NCI-H446 treated with DMSO at 0.1 percent for 48 hours (cell line): ENCODE measurements around the gene PSMB1.

Experiments used
- DNase-seq: peaks from one replicate; lab custom pipeline; 2025; lab: John Stamatoyannopoulos, UW

Gene PSMB1

DNA sequence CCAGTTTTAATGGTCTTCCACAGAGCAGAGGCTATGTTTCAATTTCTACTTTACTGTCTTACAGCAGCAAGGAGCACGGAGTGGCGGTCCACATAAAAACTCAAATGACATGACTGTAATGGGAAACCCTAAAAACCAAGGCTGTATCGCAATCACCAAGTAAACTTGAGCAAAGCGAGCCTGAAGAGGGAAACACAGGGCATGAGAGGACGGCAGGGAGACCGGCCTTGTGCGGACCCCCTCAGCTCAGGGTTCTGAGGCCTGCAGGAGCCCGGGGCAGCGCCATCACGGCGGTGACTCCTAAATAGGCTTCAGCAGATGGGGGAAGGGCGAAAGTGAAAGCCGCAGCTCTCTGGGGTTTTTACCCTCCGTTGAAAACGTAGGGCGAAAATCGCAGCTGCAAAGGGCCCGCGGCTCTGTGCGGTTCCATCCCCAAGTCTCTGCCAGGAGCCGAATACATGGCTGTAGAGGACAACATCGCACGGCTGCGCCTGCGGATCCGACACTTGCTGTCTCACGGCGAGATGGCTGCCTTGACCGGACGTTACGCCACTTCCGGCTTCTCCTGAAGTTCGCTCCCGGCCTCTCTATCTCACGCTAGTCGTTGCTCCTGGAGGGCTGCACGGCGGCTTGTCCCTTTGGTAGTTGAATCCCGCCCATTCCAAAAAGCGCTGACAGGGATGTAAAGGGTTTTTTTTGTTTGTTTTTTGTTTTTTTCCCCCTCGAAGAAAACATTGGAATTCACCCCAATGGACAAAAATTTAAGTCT lies at the start of gene PSMB1:
TSS of gene PSMB1 (minus strand) at position 543 of the 769 bp plus-strand sequence. CDS start at position 478, 65 bp downstream.
- DNase-seq = peak; percentile 77

GRCh38 chr6:170597278-170597677 lies 44.2 kb upstream of the PSMB1 start:
- DNase-seq = no peak

DNA sequence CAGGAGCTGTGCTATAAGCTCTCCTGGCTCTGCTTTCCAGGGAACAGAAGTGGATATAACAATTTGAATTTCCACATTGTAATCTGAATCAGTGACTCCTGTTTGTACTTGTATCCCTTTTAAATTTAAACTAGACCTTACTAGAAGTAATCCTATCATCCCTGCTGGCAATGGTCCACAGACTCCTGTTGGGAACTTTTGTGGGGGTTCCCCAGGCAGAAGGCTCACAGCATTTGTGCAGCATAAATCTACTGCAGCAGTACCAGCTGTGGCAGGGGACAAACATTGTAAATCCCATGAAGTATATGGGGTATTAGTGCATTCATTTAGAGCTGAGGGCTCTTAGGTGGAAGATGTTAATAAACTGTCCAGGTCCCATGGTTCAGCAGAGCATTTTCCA lies 43.3 kb upstream of the PSMB1 start:
- DNase-seq = no peak

- no peak for DNase-seq
These were observed 37.6 kb upstream of the PSMB1 start for GRCh38 chr6:170590725-170591124.

GRCh38 chr6:170584954-170585498 lies 31.9 kb upstream of the PSMB1 start:
- no peak for DNase-seq

GRCh38 chr6:170584181-170584953 lies 31.3 kb upstream of the PSMB1 start, which contains the start of gene PDCD2:
Gene PDCD2, minus strand, starts transcription at chr6:170584637. Its CDS starts 56 bp downstream, at chr6:170584581.
- DNase-seq = peak; percentile 75

GRCh38 chr6:170583756-170584180 lies 30.7 kb upstream of the PSMB1 start:
- DNase-seq = no peak

DNA sequence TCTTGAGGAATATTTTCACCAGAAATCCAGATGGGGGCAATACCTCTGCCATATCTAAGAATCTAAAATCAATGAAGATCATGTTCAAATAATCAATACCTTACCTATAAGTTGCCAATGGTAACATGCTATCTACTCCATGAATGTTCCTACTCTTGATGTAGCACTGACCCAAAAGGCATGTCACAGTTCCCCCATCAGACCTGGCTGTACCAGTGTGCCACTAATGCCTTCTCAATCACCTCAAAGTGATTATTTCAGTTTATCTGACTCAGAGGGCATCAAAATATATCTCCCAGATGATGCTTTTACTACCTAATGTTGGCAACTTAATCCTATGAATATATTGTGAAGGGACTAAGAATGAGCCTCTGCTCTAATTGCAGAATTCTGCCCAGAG lies 25.8 kb upstream of the PSMB1 start:
- DNase-seq = no peak

DNA sequence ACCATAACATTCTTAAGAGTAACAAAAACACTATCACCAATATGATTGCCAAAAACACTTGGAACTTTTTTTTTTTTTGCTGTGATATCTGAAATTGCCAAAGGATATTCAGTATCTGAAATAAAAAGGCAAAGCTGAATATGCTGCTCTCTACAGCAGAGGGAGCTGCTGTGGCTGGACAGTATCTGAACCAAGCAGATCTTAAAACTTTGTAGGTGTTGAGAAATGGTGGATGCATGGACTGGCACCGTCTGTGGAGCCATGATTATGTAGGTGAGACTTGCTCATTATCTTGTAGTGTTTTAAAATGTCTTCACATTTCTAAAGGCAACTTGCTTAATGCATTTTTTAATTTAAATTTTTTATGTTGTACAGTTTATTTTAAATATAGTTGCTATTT lies 22.1 kb upstream of the PSMB1 start:
- DNase-seq = no peak

DNA sequence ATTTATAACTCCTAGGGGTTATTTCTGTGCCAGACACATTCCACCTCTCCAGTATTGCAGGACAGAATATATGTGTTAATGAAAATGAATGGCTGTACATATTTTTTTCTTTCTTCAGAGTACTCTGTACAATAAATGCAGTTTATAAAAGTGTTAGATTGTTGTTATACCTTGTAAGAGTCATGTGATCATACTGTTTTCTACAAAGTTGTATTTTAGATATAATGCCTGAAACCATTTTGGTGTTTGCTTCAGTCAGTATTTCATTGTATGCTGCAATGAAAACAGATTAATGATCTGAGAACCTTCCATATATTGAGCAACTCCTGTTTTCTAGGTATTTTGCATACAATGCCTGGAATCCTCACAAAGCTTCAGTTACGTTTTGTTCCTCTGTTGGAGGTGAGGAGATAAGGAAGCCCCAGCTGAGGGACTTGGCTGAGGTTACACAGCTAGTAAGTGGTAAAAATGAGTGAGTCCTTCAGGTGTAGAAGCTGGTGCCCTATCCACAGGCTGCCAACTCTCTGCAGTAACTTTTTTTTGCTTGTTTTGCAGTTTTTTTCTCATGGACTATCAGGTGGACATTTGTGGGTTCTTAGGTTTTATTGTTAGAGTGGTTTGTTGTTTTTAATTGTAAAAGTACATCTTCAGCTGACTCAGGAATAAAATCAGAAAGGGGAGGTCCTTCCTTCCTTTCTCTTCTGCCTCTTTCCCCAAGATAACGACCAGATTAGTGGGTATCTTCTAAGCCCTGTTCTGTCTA lies 19.8 kb upstream of the PSMB1 start:
- no peak for DNase-seq

DNA sequence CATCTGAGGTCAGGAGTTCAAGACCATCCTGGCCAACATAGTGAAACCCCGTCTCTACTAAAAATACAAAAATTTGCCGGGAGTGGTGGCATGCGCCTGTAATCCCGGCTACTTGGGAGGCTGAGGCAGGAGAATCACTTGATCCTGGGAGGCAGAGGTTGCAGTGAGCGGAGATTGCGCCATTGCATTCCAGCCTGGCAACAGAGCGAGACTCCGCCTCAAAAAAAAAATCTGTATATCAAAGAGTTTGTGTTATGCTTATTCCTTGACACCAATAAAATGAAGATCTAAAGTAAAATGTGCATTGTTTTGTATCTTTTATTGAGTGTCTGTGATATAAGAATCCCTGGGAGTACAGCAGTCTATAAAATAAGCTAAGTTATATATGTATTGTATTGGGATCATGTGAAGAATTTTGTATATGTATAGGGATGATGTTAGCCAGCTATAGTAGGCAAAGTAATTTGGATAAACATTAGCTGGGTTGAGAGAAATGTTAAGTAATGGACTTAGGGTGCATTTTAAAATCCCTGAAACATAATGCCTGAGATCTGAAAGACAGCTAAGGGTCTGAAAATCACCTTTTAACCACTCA lies 11.9 kb upstream of the PSMB1 start:
- DNase-seq = no peak

DNA sequence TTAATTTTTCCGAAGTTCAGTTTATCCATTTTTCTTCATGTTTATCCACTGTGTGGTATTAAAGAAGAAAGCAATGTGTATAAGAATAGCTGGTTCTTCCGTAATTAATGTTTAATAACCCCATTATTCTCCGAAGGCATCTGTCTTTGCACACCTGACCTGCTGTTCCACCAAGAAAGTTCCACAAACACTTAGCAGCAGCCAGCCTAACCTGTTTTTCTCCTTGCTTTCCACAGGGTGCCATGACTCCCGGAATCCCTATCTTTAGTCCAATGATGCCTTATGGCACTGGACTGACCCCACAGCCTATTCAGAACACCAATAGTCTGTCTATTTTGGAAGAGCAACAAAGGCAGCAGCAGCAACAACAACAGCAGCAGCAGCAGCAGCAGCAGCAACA lies 8.4 kb upstream of the PSMB1 start:
- no peak for DNase-seq

DNA sequence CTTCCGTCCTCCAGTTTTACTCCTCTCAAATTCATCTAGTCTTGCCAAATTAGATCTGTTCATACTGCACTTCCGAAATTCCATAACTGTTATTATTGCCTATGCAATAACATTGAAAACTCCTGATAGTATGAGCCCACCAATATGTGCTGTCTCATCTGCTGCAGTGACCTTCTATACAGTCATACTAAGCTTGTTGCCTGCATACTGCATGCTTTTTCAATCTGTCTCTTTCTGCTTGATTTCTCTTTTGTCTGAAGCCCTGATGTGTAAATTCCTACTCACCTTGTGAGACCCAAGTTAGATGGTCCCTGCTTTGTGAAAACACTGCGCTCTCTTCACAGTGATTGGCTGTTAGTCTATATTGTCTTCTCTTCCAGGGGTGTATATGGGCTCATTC lies 2.2 kb upstream of the PSMB1 start:
- no peak for DNase-seq

DNA sequence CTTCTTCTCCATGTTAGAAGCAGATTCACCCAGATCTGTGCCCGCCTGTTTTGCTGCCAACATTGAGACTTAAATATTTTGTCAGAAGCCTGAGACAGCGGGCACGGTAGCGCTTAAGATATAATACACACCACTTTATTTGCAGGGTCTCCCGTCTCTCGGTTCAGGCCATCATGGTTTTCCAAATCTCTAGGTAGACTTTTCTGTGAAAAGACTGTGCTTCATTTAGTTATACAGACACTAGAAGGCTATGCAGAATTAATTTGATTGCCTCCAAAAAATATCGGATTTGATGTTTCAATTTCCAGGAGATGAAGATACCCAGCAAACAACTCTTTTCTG lies 1.7 kb upstream of the PSMB1 start:
- no peak for DNase-seq

DNA sequence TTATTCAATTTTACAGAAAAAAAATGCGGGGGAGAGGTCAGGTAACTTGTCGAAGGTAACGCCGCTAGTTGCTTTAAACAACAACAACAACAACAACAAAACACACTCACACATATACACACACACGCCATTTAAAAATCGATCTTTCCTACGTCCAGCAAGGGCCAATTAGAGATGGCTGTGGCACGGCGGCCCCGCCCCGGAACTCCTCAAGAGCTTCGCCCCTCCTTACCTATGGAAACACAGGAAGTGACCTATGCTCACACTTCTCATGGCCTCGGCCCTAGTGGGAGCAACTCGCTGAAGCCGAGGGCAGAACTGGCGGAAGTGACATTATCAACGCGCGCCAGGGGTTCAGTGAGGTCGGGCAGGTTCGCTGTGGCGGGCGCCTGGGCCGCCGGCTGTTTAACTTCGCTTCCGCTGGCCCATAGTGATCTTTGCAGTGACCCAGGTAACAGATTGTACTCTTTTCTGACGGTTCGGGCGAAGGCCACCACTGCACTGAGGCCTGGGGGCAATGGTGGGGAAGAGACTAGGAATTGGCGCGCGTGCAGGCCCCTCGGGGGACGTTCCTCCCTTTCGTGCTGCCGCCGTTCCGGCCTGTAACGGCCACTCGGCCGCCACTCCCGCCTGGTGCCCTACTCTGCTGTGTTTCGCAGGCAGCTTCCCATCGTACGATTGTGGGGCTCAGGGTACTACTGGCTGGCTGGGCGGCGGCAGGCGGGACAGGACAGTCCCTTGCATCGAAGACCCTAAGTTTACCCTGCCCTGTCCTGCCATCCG lies 1.1 kb upstream of the PSMB1 start, which contains the start of gene TBP:
TSS of gene TBP (plus strand) at position 357 of the 783 bp plus-strand sequence. CDS start 2,661 bp downstream, outside the sequence.
- peak; percentile 95 for DNase-seq

DNA sequence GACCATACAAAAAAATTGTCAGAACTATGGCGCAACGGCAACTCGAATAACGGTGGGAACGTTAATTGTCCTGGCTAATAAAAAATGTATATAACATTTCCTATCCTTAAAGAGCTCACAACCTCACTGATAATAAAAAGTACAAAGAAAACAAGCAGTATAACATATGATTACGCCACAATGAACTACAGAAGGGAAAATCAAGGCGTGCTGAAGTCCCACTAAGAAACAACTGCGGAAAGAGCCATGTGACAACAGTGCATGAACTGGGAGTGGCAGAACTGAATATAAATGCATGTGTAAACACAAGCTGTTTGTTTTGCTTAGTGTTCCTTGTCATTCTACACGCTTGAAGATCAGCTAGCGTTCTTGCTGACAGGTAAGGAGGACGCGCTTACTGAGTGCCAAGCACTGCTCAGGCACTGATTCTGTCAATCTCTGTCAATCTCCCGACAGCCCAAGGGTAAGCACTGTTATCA lies 466 bp upstream of the PSMB1 start:
- DNase-seq = no peak

GRCh38 chr6:170545405-170545804 lies 7.7 kb downstream of the PSMB1 start:
- no peak for DNase-seq

GRCh38 chr6:170542031-170542719 lies 10.9 kb downstream of the PSMB1 start:
- DNase-seq = no peak

DNA sequence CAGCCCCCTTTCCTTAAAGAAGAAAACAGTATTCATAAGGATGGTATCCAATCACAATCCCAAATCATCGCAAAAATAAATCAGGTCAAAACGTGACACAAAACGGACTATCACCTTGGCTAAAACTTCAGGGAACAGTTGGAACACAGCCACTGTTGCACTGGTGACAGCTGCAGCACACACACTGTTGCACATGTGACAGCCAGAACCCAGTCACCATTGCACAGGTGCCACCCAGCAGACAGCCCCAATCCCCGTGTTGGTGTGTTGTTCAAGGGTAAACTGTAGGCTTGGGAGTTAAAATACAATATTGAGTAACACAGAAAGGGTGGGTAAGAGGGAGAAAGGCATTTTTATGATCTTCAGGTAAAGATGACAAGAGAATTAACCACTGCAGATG lies 15.8 kb downstream of the PSMB1 start:
- no peak for DNase-seq

- no peak for DNase-seq
These were observed 16.4 kb downstream of the PSMB1 start for GRCh38 chr6:170536671-170537070.
